Testis (tissue), 3 donors: ENCODE measurements around the gene COL6A3. TPM values are rescaled to one million over a fixed set of nuclear protein-coding genes. Genes with fewer than 3 reads are reported as not detected.

Source experiments
- DNase-seq: peaks from one replicate; pipeline ENCODE4 v3.0.0-alpha.2; 2019
- H3K27ac ChIP-seq, 2 donors: fragments of 200-600 bp; sonication (generic); one replicate each; pipeline ENCODE4 v1.5.1; 2019
- H3K27me3 ChIP-seq: fragments of 200-600 bp; sonication (generic); one replicate; pipeline ENCODE4 v1.5.1; 2019
- H3K36me3 ChIP-seq: fragments of 200-600 bp; sonication (generic); one replicate; pipeline ENCODE4 v1.5.1; 2017; ENCODE audit warnings: low read depth; ENCODE audit errors: missing control alignments
- H3K4me1 ChIP-seq: fragments of 200-600 bp; sonication (generic); one replicate; pipeline ENCODE4 v1.5.1; 2019
- H3K4me3 ChIP-seq, 2 donors: fragments of 200-600 bp; sonication (generic); one replicate each; pipeline ENCODE4 v1.5.1; 2017 to 2019
- H3K9me3 ChIP-seq: fragments of 200-600 bp; sonication (generic); one replicate; pipeline ENCODE4 v1.5.1; 2017
- POLR2A ChIP-seq: fragments of 450-650 bp; IDR thresholded peaks from one replicate; pipeline ENCODE4 v1.6.1; 2017; ENCODE audit warnings: antibody characterized with exemption, mild to moderate bottlenecking, moderate library complexity
- WGBS, 2 donors: methylation state at CpG; one replicate each; pipeline ENCODE4 v1.1.5; 2018; 5-methylcytosine and 5-hydroxymethylcytosine counted together
- intact Hi-C: fragments of 100-400 bp; cut with DNase I; formaldehyde crosslinking; loops from one replicate; pipeline ENCODE4 v1.15.1; 2023; ENCODE audit warnings: low total_unique reads
- polyA plus RNA-seq: library from polyadenylated mRNA; stranded (reverse); fragments of 350-450 nt; fragmentation: Illumina TruSeq; extraction: RNeasy Lipid Tissue Mini Kit (QIAGEN cat#74804); gene quantifications from one replicate; pipeline ENCODE4 v1.2.3, GENCODE V29; 2014; ENCODE audit warnings: low read depth, low replicate concordance; ENCODE audit not compliant: insufficient read depth
- total RNA-seq, 2 donors: library from RNA; depleted of rRNA; stranded (reverse); fragments of >200 nt; gene quantifications; one replicate each; pipeline ENCODE4 v1.2.3, GENCODE V29; 2016
- TF ChIP-seq, protein P1 (sequence below), 3 experiments: fragments of 450-650 bp in 2 of 3; fragments of 200-600 bp in 1 of 3; sonication (generic) in 1 of 3; IDR thresholded peaks; one replicate each; pipeline ENCODE4 v1.5.1; 2016 to 2019; ENCODE audit warnings: antibody characterized with exemption in 3 of 3, mild to moderate bottlenecking in 2 of 3, moderate library complexity in 1 of 3

COL6A3 gene
- total and polyA plus RNA-seq, 3 donors from 2014 or later = 35.1 to 93.1 (median 74.1) TPM

GRCh38 chr2:237337586-237337985 is 76.4 kb downstream of the COL6A3 start:
- H3K36me3 ChIP-seq = no peaks in the 10 kb centered on the region
- intact Hi-C loops = no loop called here
- WGBS, 2 donors = 92 to 94% methylated on average over 7 of the region's 7 CpGs
- no peaks in the 10 kb centered on the region for H3K4me1 ChIP-seq
- no peak overlapping the region for H3K4me3 ChIP-seq
- H3K27ac ChIP-seq = no peak overlapping the region
- no peaks in the 10 kb centered on the region for H3K27me3 ChIP-seq
- TF ChIP-seq POLR2A = no peak
- TF ChIP-seq, protein P1, sequence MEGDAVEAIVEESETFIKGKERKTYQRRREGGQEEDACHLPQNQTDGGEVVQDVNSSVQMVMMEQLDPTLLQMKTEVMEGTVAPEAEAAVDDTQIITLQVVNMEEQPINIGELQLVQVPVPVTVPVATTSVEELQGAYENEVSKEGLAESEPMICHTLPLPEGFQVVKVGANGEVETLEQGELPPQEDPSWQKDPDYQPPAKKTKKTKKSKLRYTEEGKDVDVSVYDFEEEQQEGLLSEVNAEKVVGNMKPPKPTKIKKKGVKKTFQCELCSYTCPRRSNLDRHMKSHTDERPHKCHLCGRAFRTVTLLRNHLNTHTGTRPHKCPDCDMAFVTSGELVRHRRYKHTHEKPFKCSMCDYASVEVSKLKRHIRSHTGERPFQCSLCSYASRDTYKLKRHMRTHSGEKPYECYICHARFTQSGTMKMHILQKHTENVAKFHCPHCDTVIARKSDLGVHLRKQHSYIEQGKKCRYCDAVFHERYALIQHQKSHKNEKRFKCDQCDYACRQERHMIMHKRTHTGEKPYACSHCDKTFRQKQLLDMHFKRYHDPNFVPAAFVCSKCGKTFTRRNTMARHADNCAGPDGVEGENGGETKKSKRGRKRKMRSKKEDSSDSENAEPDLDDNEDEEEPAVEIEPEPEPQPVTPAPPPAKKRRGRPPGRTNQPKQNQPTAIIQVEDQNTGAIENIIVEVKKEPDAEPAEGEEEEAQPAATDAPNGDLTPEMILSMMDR (IDR thresholded peaks at IDR 0.05) = no peak
- DNase-seq = no peak
- no peaks in the 10 kb centered on the region for H3K9me3 ChIP-seq

- 95 to 96% methylated on average over 13 to 16 of the region's 16 CpGs for WGBS, 2 donors
- Histone ChIP-seq H3K27ac (no peak overlapping the region), H3K4me1 (no peaks in the 10 kb centered on the region)
These were observed 77.8 kb downstream of the COL6A3 start for GRCh38 chr2:237336131-237336530.

DNA sequence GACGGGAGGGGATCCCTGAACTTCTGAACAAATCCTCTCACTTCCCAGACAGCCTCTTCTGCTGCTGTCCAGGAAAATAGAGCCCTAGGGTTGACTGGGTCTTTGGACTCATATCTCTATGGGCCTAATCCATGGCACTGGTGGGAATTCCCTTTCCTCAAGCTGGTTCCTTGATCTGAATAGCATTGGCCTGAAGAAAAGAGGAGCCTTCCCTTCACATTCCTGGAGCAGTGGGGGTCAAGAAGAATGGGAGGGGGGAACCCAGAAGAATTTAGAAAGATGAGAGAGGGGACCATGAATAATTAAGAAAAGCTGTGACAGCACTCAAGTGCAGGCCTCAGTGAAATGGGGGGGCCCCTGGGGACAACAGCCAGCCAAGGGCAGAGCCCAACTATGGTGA is 80.2 kb downstream of the COL6A3 start:
- no peaks in the 10 kb centered on the region for H3K36me3 ChIP-seq
- TF ChIP-seq POLR2A = no peak
- TF ChIP-seq, protein P1 (IDR thresholded peaks at IDR 0.05) = no peak
- H3K9me3 ChIP-seq = no peaks in the 10 kb centered on the region
- DNase-seq = no peak
- intact Hi-C loops = no loop called here
- 93 to 100% methylated on average over 1 of the region's 1 CpG for WGBS, 2 donors
- no peaks in the 10 kb centered on the region for H3K27me3 ChIP-seq
- H3K4me1 ChIP-seq = no peaks in the 10 kb centered on the region
- no peak overlapping the region for H3K4me3 ChIP-seq
- H3K27ac ChIP-seq = no peak overlapping the region

More at GRCh38 chr2:237336131-237336530, 77.8 kb downstream of the COL6A3 start:
- no peak for DNase-seq
- H3K36me3 ChIP-seq = no peaks in the 10 kb centered on the region
- intact Hi-C loops = no loop called here
- no peak overlapping the region for H3K4me3 ChIP-seq
- no peaks in the 10 kb centered on the region for H3K9me3 ChIP-seq
- no peak for TF ChIP-seq POLR2A
- TF ChIP-seq, protein P1 (IDR thresholded peaks at IDR 0.05) = no peak
- H3K27me3 ChIP-seq = no peaks in the 10 kb centered on the region

GRCh38 chr2:237330541-237330940 is 83.4 kb downstream of the COL6A3 start:
- no peaks in the 10 kb centered on the region for H3K36me3 ChIP-seq
- H3K4me1 ChIP-seq = peaks cover 16% of the 10 kb centered on the region
- TF ChIP-seq, protein P1 (IDR thresholded peaks at IDR 0.05) = no peak
- no peak for TF ChIP-seq POLR2A
- intact Hi-C loops = no loop called here
- no peak overlapping the region for H3K27ac ChIP-seq
- WGBS, 2 donors = 73 to 81% methylated on average over 4 of the region's 4 CpGs
- H3K27me3 ChIP-seq = no peaks in the 10 kb centered on the region
- no peak overlapping the region for H3K4me3 ChIP-seq
- DNase-seq = no peak
- no peaks in the 10 kb centered on the region for H3K9me3 ChIP-seq

GRCh38 chr2:237327175-237327950 is 86.6 kb downstream of the COL6A3 start:
- intact Hi-C loops = no loop called here
- Histone ChIP-seq H3K27me3 (no peaks in the 10 kb centered on the region), H3K9me3 (no peaks in the 10 kb centered on the region), H3K27ac (peak overlapping the region; percentile 76 to 90), H3K4me1 (peaks cover 33% of the 10 kb centered on the region), H3K36me3 (no peaks in the 10 kb centered on the region), H3K4me3 (no peak overlapping the region)
- no peak for TF ChIP-seq POLR2A
- WGBS, 2 donors = 80 to 82% methylated on average over 14 of the region's 14 CpGs
- no peak for DNase-seq
